ENCODE data around the gene ANGPTL3.

DNA sequence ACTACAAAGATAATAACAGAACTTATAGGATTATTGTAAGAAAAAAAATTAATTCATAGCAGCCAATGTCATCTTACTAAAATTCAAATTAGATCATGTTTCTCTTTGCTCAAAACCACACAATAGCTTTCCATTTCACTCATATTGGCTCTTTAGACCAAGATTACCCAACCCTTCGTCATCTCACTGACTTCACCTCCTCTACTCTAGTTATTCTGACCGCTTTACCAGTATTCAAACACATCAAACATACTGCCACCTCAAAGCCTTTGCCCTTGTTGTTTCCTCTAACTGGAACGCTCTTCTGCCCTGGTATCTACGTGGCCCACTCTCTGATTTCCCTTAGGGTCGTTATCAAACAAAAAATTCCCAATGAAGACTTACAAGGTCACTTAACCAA, 1.7 kb downstream of the ANGPTL3 start:
- TF ChIP-seq, protein P1, sequence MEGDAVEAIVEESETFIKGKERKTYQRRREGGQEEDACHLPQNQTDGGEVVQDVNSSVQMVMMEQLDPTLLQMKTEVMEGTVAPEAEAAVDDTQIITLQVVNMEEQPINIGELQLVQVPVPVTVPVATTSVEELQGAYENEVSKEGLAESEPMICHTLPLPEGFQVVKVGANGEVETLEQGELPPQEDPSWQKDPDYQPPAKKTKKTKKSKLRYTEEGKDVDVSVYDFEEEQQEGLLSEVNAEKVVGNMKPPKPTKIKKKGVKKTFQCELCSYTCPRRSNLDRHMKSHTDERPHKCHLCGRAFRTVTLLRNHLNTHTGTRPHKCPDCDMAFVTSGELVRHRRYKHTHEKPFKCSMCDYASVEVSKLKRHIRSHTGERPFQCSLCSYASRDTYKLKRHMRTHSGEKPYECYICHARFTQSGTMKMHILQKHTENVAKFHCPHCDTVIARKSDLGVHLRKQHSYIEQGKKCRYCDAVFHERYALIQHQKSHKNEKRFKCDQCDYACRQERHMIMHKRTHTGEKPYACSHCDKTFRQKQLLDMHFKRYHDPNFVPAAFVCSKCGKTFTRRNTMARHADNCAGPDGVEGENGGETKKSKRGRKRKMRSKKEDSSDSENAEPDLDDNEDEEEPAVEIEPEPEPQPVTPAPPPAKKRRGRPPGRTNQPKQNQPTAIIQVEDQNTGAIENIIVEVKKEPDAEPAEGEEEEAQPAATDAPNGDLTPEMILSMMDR (IDR thresholded peaks at IDR 0.05 in 4 of 5, conservative IDR thresholded peaks at IDR 0.05 in 1 of 5) = no peak
- no peak for TF ChIP-seq POLR2A (IDR thresholded peaks at IDR 0.05)

Data from gastrocnemius medialis (tissue), 4 donors.